Esophagus muscularis mucosa (tissue), 4 donors: ENCODE data around the gene ADAMTS13. TPM values are rescaled to one million over a fixed set of nuclear protein-coding genes. Genes with fewer than 3 reads are reported as not detected.

Experiments used
- DNase-seq: peaks from one replicate; pipeline ENCODE4 v3.0.0-alpha.2; 2017; ENCODE audit errors: extremely low spot score
- H3K27ac ChIP-seq, 4 donors: fragments of 200-600 bp; sonication (generic); replicated peaks in 1 of 4; 1 replicate in 3 of 4; 2 replicates in 1 of 4; pipeline ENCODE4 v1.5.1; 2016 to 2019; ENCODE audit warnings: mild to moderate bottlenecking in 1 of 4
- H3K27me3 ChIP-seq, 4 donors: fragments of 200-600 bp; sonication (generic); one replicate each; pipeline versions ENCODE4 v1.5.1 to v1.6.0; 2016 to 2019
- H3K36me3 ChIP-seq, 4 donors: fragments of 200-600 bp; sonication (generic); one replicate each; pipeline ENCODE4 v1.5.1; 2016 to 2019
- H3K4me1 ChIP-seq, 4 donors: fragments of 200-600 bp; sonication (generic); one replicate each; pipeline ENCODE4 v1.5.1; 2016 to 2019
- H3K4me3 ChIP-seq, 4 donors: fragments of 200-600 bp; sonication (generic); 1 replicate in 2 of 4; 2 replicates in 2 of 4; pipeline ENCODE4 v1.5.1; 2016 to 2019; ENCODE audit warnings: mild to moderate bottlenecking in 4 of 4, moderate library complexity in 1 of 4
- H3K9me3 ChIP-seq, 4 donors: fragments of 200-600 bp; sonication (generic); 1 replicate in 3 of 4; 2 replicates in 1 of 4; pipeline ENCODE4 v1.5.1; 2016 to 2019
- CTCF ChIP-seq, 3 experiments: fragments of 200-600 bp in 2 of 3; fragments of 450-650 bp in 1 of 3; sonication (generic) in 2 of 3; IDR thresholded peaks; one replicate each; pipeline ENCODE4 v1.5.1; 2017 to 2019; ENCODE audit warnings: antibody characterized with exemption in 3 of 3, mild to moderate bottlenecking in 2 of 3, moderate library complexity in 1 of 3
- EP300 ChIP-seq: sonication (generic); formaldehyde crosslinking; IDR thresholded peaks from one replicate; pipeline ENCODE4 v1.6.1; 2017; ENCODE audit warnings: antibody characterized with exemption
- POLR2A ChIP-seq: fragments of 450-650 bp; IDR thresholded peaks from one replicate; pipeline ENCODE4 v1.6.1; 2017; ENCODE audit warnings: antibody characterized with exemption, moderate library complexity, mild to moderate bottlenecking, low read depth
- POLR2AphosphoS5 ChIP-seq, 2 donors: sonication (generic); formaldehyde crosslinking; IDR thresholded peaks; one replicate each; pipeline ENCODE4 v1.6.1; 2017; ENCODE audit warnings: antibody characterized with exemption in 2 of 2
- whole genome bisulfite sequencing: methylation state at CpG from one replicate; pipeline ENCODE4 v1.1.5; 2018; 5-methylcytosine and 5-hydroxymethylcytosine counted together
- intact Hi-C: fragments of 100-400 bp; cut with DNase I; formaldehyde crosslinking; loops from one replicate; pipeline ENCODE4 v1.15.1; 2023
- total RNA-seq, 4 donors: library from RNA; depleted of rRNA; stranded (reverse); fragments of >200 nt; gene quantifications; one replicate each; pipeline versions ENCODE4 v1.1.0 to v1.2.1, GENCODE V29; 2016

The ADAMTS13 gene
- total RNA-seq, 4 donors from 2014 or later, result 1.3 to 1.7 (median 1.4) TPM

DNA sequence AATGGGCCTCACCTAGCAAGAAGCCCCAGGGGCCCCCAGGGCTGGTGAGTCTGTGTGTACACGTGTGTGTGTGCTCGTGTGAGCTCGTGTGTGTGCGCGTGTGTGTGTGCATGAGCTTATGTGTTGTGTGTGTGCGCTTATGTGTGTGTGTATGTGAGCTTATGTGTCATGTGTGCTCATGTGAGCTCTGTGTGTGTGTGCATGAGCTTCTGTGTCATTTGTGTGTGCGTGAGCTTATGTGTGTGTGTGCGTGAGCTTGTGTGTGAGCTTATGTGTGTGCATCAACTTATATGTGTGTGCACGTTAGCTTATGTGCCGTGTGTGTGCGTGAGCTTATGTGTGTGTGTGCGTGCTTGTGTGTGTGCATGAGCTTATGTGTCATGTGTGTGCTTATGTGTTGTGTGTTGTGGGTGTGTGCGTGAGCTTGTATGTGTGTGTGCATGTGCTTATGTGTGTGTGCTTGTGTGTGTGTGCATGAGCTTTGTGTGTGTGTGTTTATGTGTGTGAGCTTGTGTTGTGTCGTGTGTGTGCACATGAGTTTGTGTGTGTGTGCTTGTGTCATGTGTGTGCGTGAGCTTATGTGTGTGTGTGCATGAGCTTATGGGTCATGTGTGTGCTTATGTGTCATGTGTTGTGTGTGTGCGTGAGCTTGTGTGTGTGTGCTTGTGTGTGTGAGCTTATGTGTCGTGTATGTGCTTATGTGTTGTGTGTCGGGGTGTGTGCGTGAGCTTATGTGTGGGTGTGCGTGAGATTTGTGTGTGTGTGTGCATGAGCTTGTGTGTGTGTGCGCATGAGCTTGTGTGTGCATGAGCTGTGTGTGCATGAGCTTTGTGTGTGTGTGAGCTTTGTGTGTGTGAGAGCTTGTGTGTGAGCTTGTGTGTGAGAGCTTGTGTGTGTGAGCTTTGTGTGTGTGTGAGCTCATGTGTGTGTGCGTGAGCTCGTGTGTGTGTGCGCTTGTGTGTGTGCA is 73.4 kb downstream of the ADAMTS13 start:
- intact Hi-C loops, result no loop called here
- no peak for TF ChIP-seq EP300
- TF ChIP-seq CTCF (IDR thresholded peaks at IDR 0.05), result no peak
- no peak for TF ChIP-seq POLR2A
- TF ChIP-seq POLR2AphosphoS5 (IDR thresholded peaks at IDR 0.05), result no peak
- no peak for DNase-seq
- no peak overlapping the region for H3K4me3 ChIP-seq
- H3K36me3 ChIP-seq, result no peaks in the 10 kb centered on the region
- peaks cover 11 to 22% (median 19%) of the 10 kb centered on the region in 4 donors for H3K4me1 ChIP-seq
- peaks cover 0 to 70% (median 0%) of the 10 kb centered on the region in 4 donors for H3K27me3 ChIP-seq
- no peaks in the 10 kb centered on the region for H3K9me3 ChIP-seq
- 92% methylated on average over 20 of the region's 24 CpGs for WGBS
- no peak overlapping the region for H3K27ac ChIP-seq

DNA sequence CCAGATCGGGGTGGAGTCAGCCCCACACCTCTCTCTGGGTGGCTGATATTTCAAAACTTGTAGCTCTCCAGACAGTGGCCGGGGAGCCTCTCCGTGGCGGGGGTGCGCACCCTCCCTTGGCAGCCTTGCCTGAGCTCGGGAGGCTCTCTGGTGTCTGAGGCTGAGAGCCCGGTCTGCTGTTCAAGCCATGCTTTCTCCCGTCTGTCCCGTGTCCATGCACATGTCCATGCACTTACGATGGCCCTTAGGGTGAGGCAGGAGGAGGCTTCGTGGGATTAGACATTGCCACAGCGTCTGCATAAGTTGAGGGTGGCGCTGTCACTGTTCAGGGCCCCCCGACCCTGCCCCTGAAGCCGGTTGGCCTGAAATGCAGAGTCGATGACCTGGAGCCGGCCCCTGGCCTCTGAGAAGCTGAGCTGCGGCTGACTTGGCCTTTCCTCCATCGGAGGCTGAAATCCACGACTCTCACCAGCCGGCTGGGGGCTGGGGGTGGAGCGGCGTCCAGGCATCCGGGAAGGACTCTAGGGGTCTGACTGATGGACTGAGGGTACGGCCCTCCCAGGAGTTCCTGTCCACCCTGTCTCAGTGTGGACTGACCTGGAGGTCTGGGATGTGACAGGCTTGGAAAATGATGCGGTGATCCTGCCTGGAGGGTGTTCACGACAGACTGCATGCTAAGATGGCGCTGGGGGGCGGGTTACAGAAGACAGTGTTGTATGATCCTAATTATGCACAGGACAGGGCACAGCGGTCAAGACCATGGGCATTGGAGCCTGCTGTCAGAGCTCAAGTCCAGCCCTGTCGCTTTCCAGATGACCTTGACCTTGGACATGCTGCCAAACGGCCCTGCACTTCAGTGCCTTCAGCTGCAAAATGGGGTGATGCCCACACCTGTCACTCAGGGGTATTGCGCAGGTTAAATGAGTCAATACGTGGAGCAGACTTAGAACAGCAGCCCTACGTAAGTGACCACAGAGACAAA is 75.0 kb downstream of the ADAMTS13 start:
- peaks cover 8 to 19% (median 9%) of the 10 kb centered on the region in 4 donors for H3K4me1 ChIP-seq
- H3K4me3 ChIP-seq, result no peak overlapping the region
- no peak for DNase-seq
- H3K36me3 ChIP-seq, result no peaks in the 10 kb centered on the region
- peaks cover 0 to 59% (median 0%) of the 10 kb centered on the region in 4 donors for H3K27me3 ChIP-seq
- TF ChIP-seq POLR2AphosphoS5 (IDR thresholded peaks at IDR 0.05) (no peak), CTCF (IDR thresholded peaks at IDR 0.05) (no peak), POLR2A (no peak), EP300 (no peak)
- H3K27ac ChIP-seq, result no peak overlapping the region
- peaks cover 0 to 11% (median 11%) of the 10 kb centered on the region in 4 donors for H3K9me3 ChIP-seq
- WGBS, result 68% methylated on average over 22 of the region's 35 CpGs
- intact Hi-C loops, result no loop called here

- TF ChIP-seq POLR2A (no peak), POLR2AphosphoS5 (IDR thresholded peaks at IDR 0.05) (peak in 1 of 2 donors; percentile 35), EP300 (no peak)
- H3K27me3 ChIP-seq, result peaks cover 0 to 53% (median 0%) of the 10 kb centered on the region in 4 donors
- H3K4me3 ChIP-seq, result no peak overlapping the region
- DNase-seq, result no peak
- peaks cover 0 to 12% (median 1%) of the 10 kb centered on the region in 4 donors for H3K4me1 ChIP-seq
- H3K9me3 ChIP-seq, result peaks cover 0 to 18% (median 16%) of the 10 kb centered on the region in 4 donors
- intact Hi-C loops, result no loop called here
- H3K36me3 ChIP-seq, result no peaks in the 10 kb centered on the region
- 42% methylated on average over 11 of the region's 19 CpGs for WGBS
- H3K27ac ChIP-seq, result no peak overlapping the region
Observed at GRCh38 chr9:133499132-133499891, 77.1 kb downstream of the ADAMTS13 start.

GRCh38 chr9:133499892-133500270 is 77.7 kb downstream of the ADAMTS13 start:
- Histone ChIP-seq H3K27ac (no peak overlapping the region), H3K27me3 (peaks cover 0 to 49% (median 0%) of the 10 kb centered on the region in 4 donors), H3K4me3 (no peak overlapping the region), H3K4me1 (peaks cover 0 to 12% (median 1%) of the 10 kb centered on the region in 4 donors), H3K36me3 (no peaks in the 10 kb centered on the region), H3K9me3 (peaks cover 0 to 18% (median 16%) of the 10 kb centered on the region in 4 donors)
- WGBS, result 83% methylated on average over 10 of the region's 12 CpGs
- intact Hi-C loops, result no loop called here
- TF ChIP-seq CTCF (IDR thresholded peaks at IDR 0.05), result no peak
- TF ChIP-seq EP300, result no peak
- no peak for TF ChIP-seq POLR2AphosphoS5 (IDR thresholded peaks at IDR 0.05)
- no peak for TF ChIP-seq POLR2A
- no peak for DNase-seq
